ENCODE results near the gene EEF1AKMT2. TPM values are rescaled to one million over a fixed set of nuclear protein-coding genes. Genes with fewer than 3 reads are reported as not detected.

The EEF1AKMT2 gene
- total RNA-seq, 1 experiment from 2014 or later = 29.9 TPM

- DNase-seq (ENCODE audit: low read depth) = no peak
Measured at GRCh38 chr10:124723826-124724225, 67.9 kb downstream of the EEF1AKMT2 start.

- no peak for DNase-seq (ENCODE audit: low read depth)
Measured at GRCh38 chr10:124722798-124723783, 68.6 kb downstream of the EEF1AKMT2 start.

- DNase-seq (ENCODE audit: low read depth) = no peak
Measured at GRCh38 chr10:124721330-124722045, 70.2 kb downstream of the EEF1AKMT2 start.

- peak; percentile 72 for DNase-seq (ENCODE audit: low read depth)
Measured at GRCh38 chr10:124719213-124719851, 72.4 kb downstream of the EEF1AKMT2 start.

- peak; percentile 60 for DNase-seq (ENCODE audit: low read depth)
Measured at GRCh38 chr10:124717911-124718741, 73.6 kb downstream of the EEF1AKMT2 start.

GRCh38 chr10:124717041-124717757, 74.5 kb downstream of the EEF1AKMT2 start:
- DNase-seq (ENCODE audit: low read depth) = no peak

GRCh38 chr10:124716369-124716768, 75.3 kb downstream of the EEF1AKMT2 start:
- DNase-seq (ENCODE audit: low read depth) = no peak

GRCh38 chr10:124715439-124715838, 76.2 kb downstream of the EEF1AKMT2 start:
- no peak for DNase-seq (ENCODE audit: low read depth)

- DNase-seq (ENCODE audit: low read depth) = no peak
Measured at GRCh38 chr10:124713679-124714255, 77.9 kb downstream of the EEF1AKMT2 start.

GRCh38 chr10:124712704-124713407, 78.8 kb downstream of the EEF1AKMT2 start:
- DNase-seq (ENCODE audit: low read depth) = no peak

GRCh38 chr10:124711145-124711544, 80.5 kb downstream of the EEF1AKMT2 start:
- no peak for DNase-seq (ENCODE audit: low read depth)

- DNase-seq (ENCODE audit: low read depth) = no peak
Measured at GRCh38 chr10:124710266-124710881, 81.3 kb downstream of the EEF1AKMT2 start.

GRCh38 chr10:124709861-124710260, 81.8 kb downstream of the EEF1AKMT2 start:
- no peak for DNase-seq (ENCODE audit: low read depth)

- no peak for DNase-seq (ENCODE audit: low read depth)
Measured at GRCh38 chr10:124708922-124709520, 82.7 kb downstream of the EEF1AKMT2 start.

GRCh38 chr10:124708246-124708779, 83.4 kb downstream of the EEF1AKMT2 start:
- no peak for DNase-seq (ENCODE audit: low read depth)

All from HT1080 (cell line).